D721Med (cell line): ENCODE data around the gene SGCD.

Source experiments
- DNase-seq: peaks from one replicate; pipeline ENCODE4 v3.0.0; 2011; ENCODE audit warnings: low spot score; ENCODE audit not compliant: insufficient read length
- FAIRE-seq: peaks from 2 replicates; lab custom pipeline; 2011; peaks lifted over from hg19 to GRCh38; lab: Jason Lieb, UNC
- CTCF ChIP-seq: IDR thresholded peaks from 2 replicates; pipeline ENCODE4 v1.5.1; 2012; ENCODE audit warnings: mild to moderate bottlenecking, control low read depth; ENCODE audit not compliant: insufficient read depth; ENCODE audit errors: missing control alignments

SGCD gene

DNA sequence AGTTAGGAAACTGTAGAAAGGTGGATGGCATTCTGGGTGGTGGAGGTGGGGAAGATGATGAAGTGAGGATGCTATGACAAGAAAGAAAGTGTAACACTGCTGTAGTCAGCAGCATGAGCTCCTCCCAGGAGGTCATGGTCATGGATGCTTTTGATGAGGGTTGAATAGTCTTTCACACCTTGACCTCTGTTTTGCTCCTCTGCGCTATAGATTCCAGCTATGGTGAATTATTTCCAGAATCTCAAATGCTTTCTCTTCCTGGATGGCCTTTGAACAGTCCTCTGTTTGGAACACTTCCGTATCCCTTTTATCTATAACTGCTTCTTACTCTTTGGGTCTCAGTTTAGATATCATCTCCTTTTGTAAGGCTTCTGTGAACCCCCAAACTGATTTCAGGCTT, 357.3 kb downstream of the SGCD start:
- TF ChIP-seq CTCF, result no peak
- no peak for DNase-seq
- FAIRE-seq, result no peak

GRCh38 chr5:156685481-156685880, 358.5 kb downstream of the SGCD start:
- DNase-seq (no peak), FAIRE-seq (no peak)
- no peak for TF ChIP-seq CTCF

DNA sequence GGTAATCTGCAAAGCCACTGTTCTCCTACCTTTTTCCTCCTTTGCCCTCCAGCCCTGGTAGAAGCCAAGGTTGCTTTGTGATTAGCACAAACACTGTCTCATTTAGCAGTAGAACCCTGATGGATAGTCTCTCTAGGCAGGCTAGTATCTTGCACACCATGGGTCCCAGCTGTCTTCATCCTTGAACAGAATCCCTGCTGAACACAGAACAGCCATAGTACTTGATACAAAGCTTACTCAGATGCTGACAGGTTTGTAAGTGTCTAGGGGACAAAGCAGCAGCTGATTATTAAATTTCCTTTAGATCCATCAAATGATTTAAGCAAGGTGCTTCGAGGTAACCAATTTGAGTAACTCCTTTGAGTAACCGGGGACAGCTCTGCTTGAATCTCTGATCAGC, 359.4 kb downstream of the SGCD start:
- DNase-seq, result no peak
- no peak for TF ChIP-seq CTCF
- FAIRE-seq, result no peak

DNA sequence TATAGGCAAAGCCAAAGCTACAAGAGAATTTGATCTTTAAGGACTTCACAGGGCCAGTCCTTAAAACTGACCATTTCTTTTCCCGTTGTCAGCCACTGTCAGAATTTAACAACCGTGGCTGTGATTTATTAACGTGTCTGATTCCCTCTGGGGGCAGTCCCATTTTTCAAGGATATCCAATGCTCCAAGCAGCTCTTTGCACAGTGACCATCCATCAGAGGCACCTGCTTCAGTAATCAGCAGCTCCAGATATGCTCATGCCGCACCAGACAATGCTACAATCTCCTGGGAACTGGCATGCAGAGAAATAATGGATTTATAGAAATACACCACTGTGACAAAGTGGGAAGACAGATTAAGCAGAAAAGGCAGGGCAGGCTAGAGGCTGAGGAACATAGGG, 359.8 kb downstream of the SGCD start:
- no peak for TF ChIP-seq CTCF
- DNase-seq (no peak), FAIRE-seq (no peak)

DNA sequence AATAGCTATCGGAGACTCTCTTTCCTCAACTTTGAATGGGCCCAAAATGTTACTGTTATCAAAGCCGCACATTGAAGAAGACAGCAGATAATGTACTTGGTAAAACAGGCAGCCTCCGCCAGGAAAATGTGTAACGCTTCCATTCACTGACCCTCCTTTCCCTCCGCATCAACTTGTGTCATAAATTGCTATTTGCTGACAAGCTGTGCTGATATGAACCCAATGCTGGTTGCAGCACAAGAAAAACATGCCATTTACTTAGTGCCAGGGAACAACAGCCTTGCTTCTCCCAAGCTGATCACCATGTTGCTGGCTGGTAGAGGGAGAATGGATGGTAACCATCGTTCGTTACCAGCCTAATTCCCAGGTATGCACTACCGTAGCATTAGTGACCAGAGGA, 360.6 kb downstream of the SGCD start:
- DNase-seq (no peak), FAIRE-seq (no peak)
- TF ChIP-seq CTCF, result no peak

GRCh38 chr5:156691572-156691971, 364.6 kb downstream of the SGCD start:
- FAIRE-seq, result no peak
- no peak for TF ChIP-seq CTCF

DNA sequence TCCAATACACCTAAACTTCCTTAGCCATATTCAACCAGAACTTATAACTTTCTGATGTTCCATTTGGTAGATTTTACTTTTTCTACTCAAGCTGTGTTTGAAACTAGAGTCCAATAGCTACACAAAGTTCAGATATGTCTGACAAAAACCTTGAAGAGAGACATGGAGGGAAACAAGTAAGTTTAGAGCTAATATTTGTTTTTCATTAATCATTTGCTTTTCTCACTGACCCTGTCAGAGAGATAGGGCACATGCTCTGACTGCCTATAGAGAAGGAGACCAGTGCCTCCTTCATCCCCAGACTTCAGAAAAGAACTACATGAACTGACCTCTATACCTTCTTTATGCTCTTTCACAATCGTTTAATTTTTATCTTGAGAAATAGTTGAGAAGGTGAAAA, 366.1 kb downstream of the SGCD start:
- no peak for DNase-seq
- no peak for FAIRE-seq
- no peak for TF ChIP-seq CTCF

More at GRCh38 chr5:156691572-156691971, 364.6 kb downstream of the SGCD start:
- DNase-seq, result no peak
